Stimulated activated CD4-positive, alpha-beta T cell treated with anti-CD3 and anti-CD28 coated beads, Interleukin-12 subunit alpha, Interleukin-12 subunit beta, amount 100 ng/mL, for 4 hours (primary cell): Measurements from ENCODE around the gene RASAL1.

Experiments used
- DNase-seq: peaks from one replicate; pipeline ENCODE4 v3.0.0-alpha.2; 2020

RASAL1 gene

DNA sequence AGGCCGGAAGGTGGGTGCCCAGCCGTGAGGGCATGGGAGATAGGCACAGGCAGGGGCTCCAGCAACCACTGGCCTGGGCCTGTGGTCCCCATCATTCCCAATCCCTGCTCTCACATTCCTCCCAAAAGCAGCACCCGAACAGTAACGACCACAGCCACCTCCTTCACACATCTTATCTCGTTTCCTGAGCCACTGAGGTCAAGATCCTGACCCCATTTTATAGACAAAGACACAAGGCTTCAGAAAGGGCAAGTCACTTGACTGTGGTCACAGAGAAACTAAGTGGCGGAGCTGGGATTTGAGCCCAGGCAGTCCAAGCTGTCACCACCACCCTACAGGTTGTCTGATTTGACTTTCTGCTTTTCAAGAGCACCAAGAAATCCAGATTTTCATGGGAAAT is 40.2 kb downstream of the RASAL1 start:
- no peak for DNase-seq

- no peak for DNase-seq
Measured at GRCh38 chr12:113094738-113095137, 40.8 kb downstream of the RASAL1 start.

GRCh38 chr12:113093409-113094101 is 42.0 kb downstream of the RASAL1 start:
- DNase-seq: no peak

DNA sequence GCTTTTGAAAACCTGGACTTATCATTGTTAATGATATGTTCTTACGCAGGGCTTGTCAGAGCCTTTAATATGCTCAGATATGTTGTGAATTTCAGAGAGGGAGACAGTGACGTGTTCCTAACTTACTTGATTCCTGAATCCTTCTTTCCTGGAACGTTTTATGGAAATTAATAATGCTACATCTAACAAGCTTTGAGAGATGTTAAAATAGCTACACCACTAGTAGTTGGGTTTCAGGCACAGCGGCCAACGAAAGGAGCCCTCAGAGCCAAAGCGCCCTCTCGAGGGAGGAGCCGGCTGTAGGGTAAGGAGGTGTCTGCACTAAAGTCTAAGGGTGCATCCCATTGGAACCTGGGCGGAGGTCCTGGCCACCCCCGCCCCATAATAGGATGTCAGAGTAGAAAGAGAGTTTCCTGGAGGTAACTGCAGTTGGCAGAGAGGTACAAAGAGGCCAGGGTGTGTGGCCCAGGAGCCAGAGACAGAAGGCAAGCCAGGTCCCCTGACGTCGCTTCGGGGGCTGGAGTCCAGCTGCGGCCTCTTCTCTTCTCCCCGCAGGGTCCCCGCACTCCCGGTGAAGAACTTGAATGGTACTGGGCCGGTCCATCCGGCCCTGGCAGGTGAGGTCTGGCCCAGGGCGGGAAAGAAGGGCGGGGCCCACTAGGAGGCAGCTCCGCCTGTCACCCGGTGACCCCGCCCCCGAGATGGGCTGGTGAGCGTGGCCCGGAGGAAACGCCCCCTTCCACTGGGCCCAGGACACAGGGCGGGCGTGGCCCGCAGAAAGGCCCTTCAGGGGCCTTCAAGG is 42.8 kb downstream of the RASAL1 start:
- no peak for DNase-seq

DNA sequence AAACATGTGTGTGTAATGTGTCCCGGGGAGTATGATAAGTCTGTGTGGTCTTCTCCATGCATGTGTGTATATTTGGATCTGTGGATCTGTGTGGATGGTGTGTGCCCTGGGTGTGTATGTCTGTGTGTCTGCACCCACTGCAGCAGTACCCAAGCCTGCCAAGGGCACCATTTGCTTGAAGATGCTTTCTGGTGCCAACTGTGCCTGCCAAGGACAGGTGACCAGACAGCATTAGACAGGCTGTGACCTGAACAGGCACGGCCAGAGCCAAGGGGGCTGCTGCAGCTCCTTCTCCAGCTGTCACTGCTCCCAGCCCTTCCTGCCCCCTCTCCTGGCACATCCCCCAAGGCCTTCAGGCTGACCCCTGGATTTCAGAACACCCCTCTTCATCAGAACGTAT is 44.1 kb downstream of the RASAL1 start:
- DNase-seq: no peak

GRCh38 chr12:113090740-113091139 is 44.8 kb downstream of the RASAL1 start:
- no peak for DNase-seq

DNA sequence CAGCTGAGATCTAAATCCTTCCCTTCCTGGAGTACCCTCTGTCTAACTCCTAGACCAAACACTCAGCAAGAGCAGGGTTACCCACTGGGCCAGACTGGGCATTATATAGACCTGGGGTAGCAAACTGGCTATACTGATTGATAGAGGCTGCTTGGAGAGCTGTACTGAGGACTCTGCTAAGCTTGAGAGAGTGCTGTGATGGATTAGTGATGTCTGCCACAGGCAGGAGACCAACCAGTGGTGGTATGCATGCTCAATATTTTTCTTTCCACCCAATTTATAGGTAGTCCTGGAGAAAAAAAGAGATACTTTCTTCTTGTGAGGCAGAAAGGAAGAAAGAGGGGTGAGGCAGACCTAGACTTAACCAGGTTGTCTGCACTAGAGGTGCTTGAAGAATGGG is 45.7 kb downstream of the RASAL1 start:
- DNase-seq: no peak

DNA sequence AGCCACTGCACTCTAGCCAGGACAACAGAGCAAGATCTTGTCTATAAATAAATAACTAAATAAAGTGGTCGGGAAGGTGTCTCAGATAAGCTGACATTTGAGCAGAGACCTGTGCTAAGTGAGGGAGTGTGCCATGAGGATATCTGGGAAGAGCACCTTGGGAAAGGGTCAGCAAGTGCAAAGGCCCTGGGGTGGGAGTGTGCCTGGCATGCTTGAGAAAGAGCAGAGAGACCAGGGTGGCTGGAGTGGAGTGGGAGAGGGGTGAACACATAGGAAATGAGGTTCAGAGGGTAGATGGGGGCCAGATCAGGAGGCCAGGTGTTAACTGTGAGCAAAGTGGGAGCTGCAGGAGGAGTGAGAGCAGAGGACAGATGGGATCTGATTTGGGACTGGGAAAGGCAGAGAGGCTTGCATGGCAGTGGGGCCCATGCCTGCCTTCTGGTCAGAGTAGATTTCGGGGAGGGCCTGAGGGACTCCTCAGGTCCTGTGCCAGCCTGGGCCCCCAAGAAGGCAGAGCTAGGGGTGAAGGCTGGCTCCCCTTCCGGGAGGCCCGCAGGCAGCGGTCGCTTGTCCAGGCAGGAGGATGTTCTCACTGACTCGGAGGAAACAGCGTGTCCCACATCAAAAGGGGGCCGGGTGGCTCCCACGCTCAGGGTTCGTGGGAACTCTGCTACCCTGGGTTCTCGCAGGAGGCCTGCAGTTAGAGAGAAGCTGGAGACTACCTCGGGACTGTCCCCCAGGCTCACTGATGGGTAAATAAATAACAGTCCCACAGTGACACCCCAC is 46.4 kb downstream of the RASAL1 start:
- DNase-seq: peak; percentile 54

DNA sequence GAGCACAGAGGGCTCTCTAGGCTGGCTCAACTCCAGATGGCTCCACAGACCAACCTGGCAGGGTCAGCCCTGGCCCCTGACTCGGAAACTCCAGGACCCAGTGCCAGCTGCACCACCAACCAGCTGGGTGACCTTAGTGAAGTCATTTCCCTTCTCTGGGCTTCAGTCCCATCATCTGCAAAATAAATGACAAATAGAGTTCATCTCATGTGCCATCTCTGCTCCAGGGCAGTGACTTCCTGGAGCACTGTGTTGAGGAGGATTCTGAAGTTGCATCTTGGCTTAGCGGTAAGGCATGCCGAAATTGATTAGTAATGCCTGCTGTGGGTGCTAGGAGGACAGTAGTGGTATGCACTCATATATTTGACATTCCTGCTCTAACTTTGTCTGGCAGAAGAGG is 47.5 kb downstream of the RASAL1 start:
- no peak for DNase-seq

DNA sequence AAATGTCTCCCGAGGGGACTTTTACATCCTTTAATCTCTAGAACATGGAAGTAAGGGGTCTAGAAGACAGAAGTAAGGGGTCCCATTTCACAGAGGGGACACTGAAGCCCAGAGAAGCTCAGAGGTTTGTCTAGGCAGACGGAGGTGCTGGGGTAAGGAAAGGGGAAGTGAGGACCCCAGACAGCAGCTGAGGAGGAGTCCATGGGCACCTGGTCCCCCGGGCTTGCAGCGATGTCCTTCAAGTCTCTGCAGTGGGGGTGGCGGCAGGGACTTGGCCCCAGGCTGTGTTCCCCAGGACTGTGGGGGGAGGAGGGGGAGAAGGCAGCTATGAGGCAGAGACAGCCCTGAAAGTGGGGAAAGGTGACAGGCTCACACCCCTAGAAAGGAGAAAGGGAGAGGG is 48.4 kb downstream of the RASAL1 start:
- DNase-seq: no peak

DNA sequence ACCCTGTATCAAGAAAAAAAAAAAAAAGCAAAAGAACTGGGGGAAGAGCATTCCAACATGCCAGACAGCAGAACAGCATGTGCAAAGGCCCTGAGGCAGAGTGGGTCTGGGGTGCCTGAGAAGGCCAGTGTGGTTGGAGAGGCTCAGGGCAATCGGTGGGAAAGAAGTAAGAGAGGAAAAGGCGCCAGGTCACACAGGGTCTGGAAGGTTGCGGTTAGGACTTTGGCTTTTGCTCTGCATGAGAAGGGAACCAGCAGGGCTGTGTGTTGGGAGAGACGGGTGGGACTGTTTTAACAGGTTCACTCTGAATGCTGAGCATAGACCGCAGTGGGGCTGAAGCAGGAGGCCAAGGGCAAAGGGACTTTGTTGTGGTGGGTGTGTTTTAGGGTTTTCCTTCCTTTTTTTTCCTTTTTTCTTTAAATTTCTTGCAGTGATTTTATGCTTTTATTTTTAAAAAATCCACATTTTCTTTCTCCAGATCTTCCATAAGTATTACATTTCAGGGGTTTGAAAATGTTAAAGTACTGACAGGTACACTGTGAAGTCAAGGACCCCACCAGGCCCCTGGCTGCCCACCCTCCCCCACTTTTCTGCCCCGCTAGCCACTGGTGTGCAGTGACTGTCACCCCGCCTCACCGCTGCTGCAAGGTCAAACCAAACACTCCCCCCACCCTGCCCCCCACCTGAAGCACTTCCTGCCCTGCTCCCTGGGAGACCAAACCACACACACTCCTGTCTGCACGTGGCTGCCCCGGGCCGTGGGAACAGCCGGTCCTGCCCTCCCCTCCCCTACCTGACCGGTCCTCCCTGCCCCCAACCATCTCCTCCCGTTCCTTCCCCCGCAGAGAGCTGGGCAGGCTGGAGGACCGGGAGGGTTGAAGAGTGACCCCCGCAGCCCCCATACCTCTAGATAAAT is 49.1 kb downstream of the RASAL1 start:
- peak; percentile 25 for DNase-seq

- DNase-seq: no peak
Measured at GRCh38 chr12:113083863-113084435, 51.6 kb downstream of the RASAL1 start.

DNA sequence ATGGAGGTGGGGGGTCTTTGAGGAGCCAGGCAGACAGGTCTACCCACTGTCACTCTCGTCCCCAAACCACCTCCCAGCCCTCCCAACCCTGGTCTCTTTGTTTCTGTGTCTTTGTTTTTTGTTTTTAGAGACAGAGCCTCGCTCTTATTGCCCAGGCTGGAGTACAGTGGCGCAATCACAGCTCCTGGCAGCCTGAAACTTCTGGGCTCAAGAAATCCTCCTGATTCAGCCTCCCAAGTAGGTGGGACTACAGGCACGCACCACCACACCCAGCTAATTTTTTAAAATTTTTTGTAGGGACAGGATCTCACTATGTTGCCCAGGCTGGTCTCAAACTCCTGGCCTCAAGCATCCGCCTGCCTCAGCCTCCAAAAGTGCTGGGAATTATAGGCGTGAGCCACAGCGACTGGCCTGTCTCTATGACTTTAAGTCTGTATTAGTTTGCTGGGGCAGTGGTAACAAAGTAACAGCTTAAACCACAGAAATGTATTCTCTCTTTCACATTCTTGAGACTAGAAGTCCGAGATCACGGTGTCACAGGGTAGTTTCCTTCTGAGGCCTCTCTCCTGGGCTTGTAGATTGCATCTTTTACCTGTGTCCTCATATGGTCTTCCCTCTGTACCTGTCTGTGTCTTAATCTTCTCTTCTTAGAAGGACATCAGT is 52.9 kb downstream of the RASAL1 start:
- DNase-seq: no peak

GRCh38 chr12:113081873-113082272 is 53.7 kb downstream of the RASAL1 start:
- no peak for DNase-seq

GRCh38 chr12:113077859-113078255 is 57.7 kb downstream of the RASAL1 start:
- DNase-seq: no peak

DNA sequence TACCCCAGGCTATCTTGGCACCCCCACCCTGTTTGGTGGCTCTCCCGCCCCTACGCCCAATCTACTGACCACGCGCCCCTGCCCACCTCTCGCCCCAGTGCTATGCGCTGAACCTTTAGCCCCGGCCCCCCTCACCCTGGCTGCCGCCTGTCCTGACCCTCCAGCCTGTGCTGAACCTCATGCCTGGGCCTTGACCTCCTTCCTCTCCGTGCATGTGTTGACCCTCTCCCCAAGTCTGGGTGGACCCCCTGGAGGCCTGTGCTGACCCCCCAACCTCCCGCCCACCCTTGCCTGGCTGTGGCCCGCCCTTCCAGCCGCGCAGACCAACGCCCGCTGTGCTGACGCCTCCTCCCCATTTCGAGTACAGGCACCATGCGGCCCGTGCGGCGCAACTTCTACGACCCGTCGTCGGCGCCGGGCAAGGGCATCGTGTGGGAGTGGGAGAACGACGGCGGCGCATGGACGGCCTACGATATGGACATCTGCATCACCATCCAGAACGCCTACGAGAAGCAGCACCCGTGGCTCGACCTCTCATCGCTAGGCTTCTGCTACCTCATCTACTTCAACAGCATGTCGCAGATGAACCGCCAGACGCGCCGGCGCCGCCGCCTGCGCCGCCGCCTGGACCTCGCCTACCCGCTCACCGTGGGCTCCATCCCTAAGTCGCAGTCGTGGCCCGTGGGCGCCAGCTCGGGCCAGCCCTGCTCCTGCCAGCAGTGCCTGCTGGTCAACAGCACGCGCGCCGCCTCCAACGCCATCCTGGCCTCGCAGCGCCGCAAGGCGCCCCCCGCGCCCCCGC is 58.3 kb downstream of the RASAL1 start:
- no peak for DNase-seq

DNA sequence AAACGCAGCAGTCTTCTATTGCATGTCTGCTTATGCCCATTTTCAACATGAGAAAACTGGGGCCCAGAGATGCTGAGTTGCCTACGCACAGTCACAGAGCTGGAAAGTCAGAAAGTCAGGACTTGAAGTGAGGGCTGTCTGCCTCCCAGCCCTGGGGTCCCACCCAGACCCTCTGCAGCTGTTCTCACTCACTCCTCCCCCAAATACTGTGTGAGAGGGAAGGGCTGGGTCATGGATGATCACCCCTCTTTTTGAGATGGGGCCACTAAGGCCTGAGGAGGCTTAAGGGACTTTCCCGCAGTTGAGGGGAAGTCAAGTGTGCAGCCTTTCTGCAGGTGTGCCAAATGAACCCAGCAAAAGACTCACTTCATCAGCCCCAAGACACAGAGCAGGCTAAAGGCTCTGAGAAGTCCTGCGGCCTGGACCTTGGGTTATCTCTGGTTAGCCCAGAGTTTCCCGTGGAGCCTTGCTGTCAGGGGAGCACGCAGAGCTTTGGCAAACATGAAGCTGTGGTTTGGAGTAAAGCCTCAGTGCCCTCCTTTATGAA is 60.4 kb downstream of the RASAL1 start:
- DNase-seq: no peak

GRCh38 chr12:113073586-113073985 is 62.0 kb downstream of the RASAL1 start:
- no peak for DNase-seq

GRCh38 chr12:113072136-113072535 is 63.4 kb downstream of the RASAL1 start:
- no peak for DNase-seq
